Inferior parietal cortex (tissue), 1 donor: ENCODE results near the gene TUFM.
A peak's percentile ranks its signal among the peaks of the same experiment; 100 is the strongest.
"Not testable (repeated sequence)": the region's sequence is repeated elsewhere in the genome, so short reads cannot be mapped to it uniquely, and the experiment has no call there.

ENCODE experiments used
- DNase-seq: peaks from one replicate; pipeline ENCODE4 v3.0.0-alpha.2; 2016; ENCODE audit errors: extremely low spot score

The TUFM gene

GRCh38 chr16:28875134-28876018 lies 29.2 kb upstream of the TUFM start:
- no peak for DNase-seq

- no peak for DNase-seq
Measured at GRCh38 chr16:28874406-28874805, 28.3 kb upstream of the TUFM start.

GRCh38 chr16:28873543-28874201 lies 27.5 kb upstream of the TUFM start:
- no peak for DNase-seq

GRCh38 chr16:28872952-28873351 lies 26.8 kb upstream of the TUFM start:
- no peak for DNase-seq

GRCh38 chr16:28869201-28869600 lies 23.1 kb upstream of the TUFM start:
- no peak for DNase-seq

GRCh38 chr16:28867646-28868045 lies 21.5 kb upstream of the TUFM start:
- not testable (repeated sequence) for DNase-seq

- no peak for DNase-seq
Measured at GRCh38 chr16:28867241-28867640, 21.1 kb upstream of the TUFM start.

GRCh38 chr16:28866454-28866804 lies 20.3 kb upstream of the TUFM start:
- no peak for DNase-seq

GRCh38 chr16:28865722-28866453 lies 19.7 kb upstream of the TUFM start:
- no peak for DNase-seq

- no peak for DNase-seq
Measured at GRCh38 chr16:28865001-28865688, 19.0 kb upstream of the TUFM start.

GRCh38 chr16:28863929-28864793 lies 18.0 kb upstream of the TUFM start:
- no peak for DNase-seq

- DNase-seq, result no peak
Measured at GRCh38 chr16:28859326-28859725, 13.2 kb upstream of the TUFM start.

GRCh38 chr16:28858421-28858820 lies 12.3 kb upstream of the TUFM start:
- peak; percentile 2 for DNase-seq

GRCh38 chr16:28846933-28847273 lies 755 bp upstream of the TUFM start:
- DNase-seq, result no peak

- DNase-seq, result no peak
Measured at GRCh38 chr16:28845761-28846079, 428 bp downstream of the TUFM start.

GRCh38 chr16:28845293-28845692 lies 855 bp downstream of the TUFM start:
- no peak for DNase-seq

GRCh38 chr16:28844226-28844885 lies 1.8 kb downstream of the TUFM start:
- no peak for DNase-seq

GRCh38 chr16:28843766-28844165 lies 2.4 kb downstream of the TUFM start:
- DNase-seq, result no peak

GRCh38 chr16:28842696-28843095 lies 3.5 kb downstream of the TUFM start:
- no peak for DNase-seq

GRCh38 chr16:28839899-28840298 lies 6.2 kb downstream of the TUFM start:
- no peak for DNase-seq
